ENCODE results near the gene RGS19.

DNA sequence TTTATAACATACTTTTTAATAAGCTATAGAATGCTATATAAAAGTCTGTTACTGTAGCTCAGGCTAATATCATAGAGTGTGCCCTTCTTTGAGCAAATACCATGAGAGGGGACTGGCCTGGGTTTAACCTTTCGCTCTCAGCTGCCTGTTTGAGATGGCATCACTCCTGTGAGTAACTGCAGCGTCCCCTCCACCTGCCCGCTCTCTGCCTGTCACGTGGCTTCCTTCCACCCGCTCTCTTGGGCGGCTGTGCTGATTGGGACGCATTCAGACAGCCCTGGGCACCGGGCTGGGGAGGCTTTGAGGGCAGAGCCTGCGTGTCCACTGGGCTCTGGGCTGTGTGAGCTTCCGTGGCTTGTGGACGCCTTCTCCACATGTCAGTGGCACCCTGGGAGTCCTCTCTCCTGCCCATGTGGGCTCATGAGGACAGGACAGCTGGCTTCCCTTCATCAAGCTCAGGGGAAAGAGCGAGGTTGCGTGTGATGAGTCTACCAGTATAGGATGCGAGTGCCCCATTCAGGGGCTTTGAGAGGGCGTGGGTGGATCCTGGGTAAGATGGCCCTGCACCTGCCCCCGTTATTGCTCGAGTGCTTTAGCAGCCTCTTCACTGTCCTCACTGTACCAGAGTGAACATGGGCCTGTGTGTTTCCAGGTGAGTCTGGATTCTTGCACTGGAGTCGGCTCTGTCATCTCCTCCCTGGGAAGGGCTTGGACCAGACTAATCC lies 54.1 kb downstream of the RGS19 start:
- TF ChIP-seq, protein P1, sequence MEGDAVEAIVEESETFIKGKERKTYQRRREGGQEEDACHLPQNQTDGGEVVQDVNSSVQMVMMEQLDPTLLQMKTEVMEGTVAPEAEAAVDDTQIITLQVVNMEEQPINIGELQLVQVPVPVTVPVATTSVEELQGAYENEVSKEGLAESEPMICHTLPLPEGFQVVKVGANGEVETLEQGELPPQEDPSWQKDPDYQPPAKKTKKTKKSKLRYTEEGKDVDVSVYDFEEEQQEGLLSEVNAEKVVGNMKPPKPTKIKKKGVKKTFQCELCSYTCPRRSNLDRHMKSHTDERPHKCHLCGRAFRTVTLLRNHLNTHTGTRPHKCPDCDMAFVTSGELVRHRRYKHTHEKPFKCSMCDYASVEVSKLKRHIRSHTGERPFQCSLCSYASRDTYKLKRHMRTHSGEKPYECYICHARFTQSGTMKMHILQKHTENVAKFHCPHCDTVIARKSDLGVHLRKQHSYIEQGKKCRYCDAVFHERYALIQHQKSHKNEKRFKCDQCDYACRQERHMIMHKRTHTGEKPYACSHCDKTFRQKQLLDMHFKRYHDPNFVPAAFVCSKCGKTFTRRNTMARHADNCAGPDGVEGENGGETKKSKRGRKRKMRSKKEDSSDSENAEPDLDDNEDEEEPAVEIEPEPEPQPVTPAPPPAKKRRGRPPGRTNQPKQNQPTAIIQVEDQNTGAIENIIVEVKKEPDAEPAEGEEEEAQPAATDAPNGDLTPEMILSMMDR (IDR thresholded peaks at IDR 0.05), result no peak
- no peak for TF ChIP-seq POLR2A (IDR thresholded peaks at IDR 0.05)

Data from heart left ventricle (tissue), 13 donors.